GM12892 (cell line): ENCODE data around the gene PLEK2.

Experiments
- POLR2A ChIP-seq: IDR thresholded peaks from 2 replicates; pipeline ENCODE4 v1.6.1; 2011; ENCODE audit warnings: low read depth, low read length, control low read depth
- POLR2AphosphoS5 ChIP-seq: IDR thresholded peaks from 2 replicates; pipeline ENCODE4 v1.6.1; 2011; ENCODE audit warnings: low read depth, low read length, control low read depth
- TAF1 ChIP-seq: IDR thresholded peaks from 2 replicates; pipeline ENCODE4 v1.6.1; 2011; ENCODE audit warnings: low read depth, mild to moderate bottlenecking, control low read depth, low read length, borderline replicate concordance

- no peak for TF ChIP-seq POLR2AphosphoS5
- no peak for TF ChIP-seq POLR2A
- TF ChIP-seq TAF1: no peak
Observed at GRCh38 chr14:67343601-67344230, 68.2 kb downstream of the PLEK2 start.
